Small intestine (tissue), 16 donors: Measurements from ENCODE around the gene MAGEB17. TPM values are rescaled to one million over a fixed set of nuclear protein-coding genes. Genes with fewer than 3 reads are reported as not detected.

Experiments
- DNase-seq, 2 donors: peaks; one replicate each; pipeline versions ENCODE4 v3.0.0 to v3.0.0-alpha.2; 2013
- FAIRE-seq: peaks from 2 replicates; lab custom pipeline; 2012; peaks lifted over from hg19 to GRCh38; lab: Jason Lieb, UNC
- H3K27ac ChIP-seq, 3 donors: one replicate each; pipeline ENCODE4 v1.5.1; 2013; ENCODE audit warnings: low read length in 2 of 3, mild to moderate bottlenecking in 2 of 3, control low read depth in 1 of 3, inconsistent platforms in 1 of 3, low read depth in 1 of 3, moderate library complexity in 1 of 3
- H3K27me3 ChIP-seq, 3 donors: one replicate each; pipeline ENCODE4 v1.6.1; 2013; ENCODE audit warnings: low read length in 3 of 3, inconsistent platforms in 1 of 3; ENCODE audit not compliant: control insufficient read depth in 3 of 3, insufficient read depth in 3 of 3
- H3K36me3 ChIP-seq, 3 donors: one replicate each; pipeline ENCODE4 v1.6.1; 2013; ENCODE audit warnings: low read length in 3 of 3, inconsistent platforms in 1 of 3, low read depth in 1 of 3, mild to moderate bottlenecking in 1 of 3, moderate library complexity in 1 of 3; ENCODE audit not compliant: control insufficient read depth in 3 of 3, insufficient read depth in 2 of 3
- H3K4me1 ChIP-seq, 3 donors: one replicate each; pipeline ENCODE4 v1.6.1; 2013; ENCODE audit warnings: low read length in 2 of 3, inconsistent platforms in 1 of 3, low read depth in 1 of 3, mild to moderate bottlenecking in 1 of 3, moderate library complexity in 1 of 3; ENCODE audit not compliant: control insufficient read depth in 3 of 3, insufficient read depth in 2 of 3
- H3K4me3 ChIP-seq, 3 donors: one replicate each; pipeline ENCODE4 v1.5.1; 2013; ENCODE audit warnings: low read length in 3 of 3, control low read depth in 1 of 3, inconsistent platforms in 1 of 3, low read depth in 1 of 3, mild to moderate bottlenecking in 1 of 3, moderate library complexity in 1 of 3
- H3K9me3 ChIP-seq, 2 donors: one replicate each; pipeline ENCODE4 v1.6.1; 2013; ENCODE audit warnings: low read depth in 1 of 2, low read length in 1 of 2; ENCODE audit not compliant: control insufficient read depth in 2 of 2, insufficient read depth in 1 of 2
- WGBS, 3 donors: extraction: QIAGEN DNeasy Blood & Tissue Kit; methylation state at CpG; one replicate each; pipeline ENCODE4 v1.1.7; 2013; 5-methylcytosine and 5-hydroxymethylcytosine counted together
- long read RNA-seq, 10 donors: transcript quantifications; one replicate each; lab custom pipeline, GENCODE V29; 2026
- polyA plus RNA-seq, 4 donors: library from polyadenylated mRNA; stranded (reverse) in 3 of 4; unstranded in 1 of 4; fragments of 200-250 nt in 3 of 4; fragments of 120-200 nt in 1 of 4; gene quantifications; one replicate each; pipeline versions ENCODE4 v1.2.1 to v1.2.3, GENCODE V29; 2013
- donor health status: healthy with polysubstance abuse.
- donor health status: control.
- donor health status: control.
- donor health status: Bipolar disorder and iron deficiency.
- donor health status: healthy.

The MAGEB17 gene
- polyA plus RNA-seq, result not detected
- long read RNA-seq, donor 1, result 0 reads
- long read RNA-seq, donor 2, result 0 reads
- long read RNA-seq, donor 3, result 0 reads
- long read RNA-seq, donor 4, result 0 reads
- long read RNA-seq, donor 5, result 0 reads
- long read RNA-seq, donor 6, result 0 reads
- long read RNA-seq, donor 7, result 0 reads
- long read RNA-seq, donor 8, result 0 reads
- long read RNA-seq, donor 9, result 0 reads
- long read RNA-seq, donor 10, result 0 reads

- no peak within 1 kb of the TSS for H3K4me3 ChIP-seq
- H3K9me3 ChIP-seq, result no peaks in the 10 kb centered on the region
Observed at GRCh38 chrX:16167181-16167580, at the start of gene MAGEB17. Gene MAGEB17 (plus strand): TSS chrX:16167481. CDS start chrX:16170383, 2,902 bp downstream.

GRCh38 chrX:16119353-16120220 is 47.7 kb upstream of the MAGEB17 start:
- no peak overlapping the region for H3K4me3 ChIP-seq
- no peaks in the 10 kb centered on the region for H3K9me3 ChIP-seq
- H3K36me3 ChIP-seq, result no peaks in the 10 kb centered on the region
- no peaks in the 10 kb centered on the region for H3K27me3 ChIP-seq
- H3K27ac ChIP-seq, result no peak overlapping the region
- FAIRE-seq (no peak), DNase-seq (no peak)
- no peaks in the 10 kb centered on the region for H3K4me1 ChIP-seq
- WGBS, 3 donors, result 54 to 78% (median 61%) methylated on average over 5 of the region's 5 CpGs

More at GRCh38 chrX:16167181-16167580, at the start of gene MAGEB17:
- no peaks in the 10 kb centered on the region for H3K36me3 ChIP-seq
- FAIRE-seq, result no peak
- DNase-seq, result no peak
- no peak within 1 kb of the TSS for H3K27ac ChIP-seq
- H3K4me1 ChIP-seq, result no peaks in the 10 kb centered on the region
- 58 to 84% (median 65%) methylated on average over 5 of the region's 5 CpGs for WGBS, 3 donors
- no peaks in the 10 kb centered on the region for H3K27me3 ChIP-seq

GRCh38 chrX:16120431-16120830 is 46.9 kb upstream of the MAGEB17 start:
- no peak for FAIRE-seq
- WGBS, 3 donors, result 92 to 100% (median 96%) methylated on average over 3 of the region's 3 CpGs
- H3K9me3 ChIP-seq, result no peaks in the 10 kb centered on the region
- H3K4me1 ChIP-seq, result no peaks in the 10 kb centered on the region
- no peak for DNase-seq
- no peak overlapping the region for H3K27ac ChIP-seq
- H3K27me3 ChIP-seq, result no peaks in the 10 kb centered on the region
- H3K36me3 ChIP-seq, result no peaks in the 10 kb centered on the region
- no peak overlapping the region for H3K4me3 ChIP-seq

GRCh38 chrX:16123222-16123786 is 44.0 kb upstream of the MAGEB17 start, which contains the start of gene GRPR:
Gene GRPR (plus strand): TSS chrX:16123565. CDS start chrX:16123954, 389 bp downstream.
- Histone ChIP-seq H3K4me3 (no peak within 1 kb of the TSS), H3K36me3 (no peaks in the 10 kb centered on the region), H3K27me3 (no peaks in the 10 kb centered on the region), H3K4me1 (no peaks in the 10 kb centered on the region), H3K9me3 (no peaks in the 10 kb centered on the region), H3K27ac (no peak within 1 kb of the TSS)
- DNase-seq (peak; percentile 75 to 78), FAIRE-seq (no peak)
- WGBS, 3 donors, result 1 to 2% (median 1%) methylated on average over 6 of the region's 6 CpGs

- no peak for FAIRE-seq
- no peak overlapping the region for H3K27ac ChIP-seq
- H3K4me1 ChIP-seq, result no peaks in the 10 kb centered on the region
- no peak overlapping the region for H3K4me3 ChIP-seq
- H3K27me3 ChIP-seq, result no peaks in the 10 kb centered on the region
- 42 to 83% (median 66%) methylated on average over 7 of the region's 7 CpGs for WGBS, 3 donors
- no peak for DNase-seq
- no peaks in the 10 kb centered on the region for H3K9me3 ChIP-seq
- no peaks in the 10 kb centered on the region for H3K36me3 ChIP-seq
Observed at GRCh38 chrX:16124201-16124600, 43.1 kb upstream of the MAGEB17 start.

- Histone ChIP-seq H3K27ac (no peak overlapping the region), H3K9me3 (no peaks in the 10 kb centered on the region), H3K27me3 (no peaks in the 10 kb centered on the region), H3K36me3 (no peaks in the 10 kb centered on the region), H3K4me1 (no peaks in the 10 kb centered on the region), H3K4me3 (no peak overlapping the region)
- WGBS, 3 donors, result 15 to 38% (median 31%) methylated on average over 5 of the region's 5 CpGs
- peak; percentile 22 to 41 for DNase-seq
- no peak for FAIRE-seq
Observed at GRCh38 chrX:16125520-16126149, 41.6 kb upstream of the MAGEB17 start.

- H3K36me3 ChIP-seq, result no peaks in the 10 kb centered on the region
- H3K27ac ChIP-seq, result no peak overlapping the region
- H3K9me3 ChIP-seq, result no peaks in the 10 kb centered on the region
- no peak for FAIRE-seq
- H3K4me3 ChIP-seq, result no peak overlapping the region
- no peaks in the 10 kb centered on the region for H3K4me1 ChIP-seq
- no peaks in the 10 kb centered on the region for H3K27me3 ChIP-seq
- no peak for DNase-seq
- WGBS, 3 donors, result 36 to 48% (median 40%) methylated on average over 2 of the region's 2 CpGs
Observed at GRCh38 chrX:16130707-16131106, 36.6 kb upstream of the MAGEB17 start.

GRCh38 chrX:16134936-16135335 is 32.3 kb upstream of the MAGEB17 start:
- H3K4me1 ChIP-seq, result no peaks in the 10 kb centered on the region
- DNase-seq (no peak), FAIRE-seq (no peak)
- no peaks in the 10 kb centered on the region for H3K27me3 ChIP-seq
- 71 to 81% (median 71%) methylated on average over 1 of the region's 1 CpG for WGBS, 3 donors
- no peak overlapping the region for H3K27ac ChIP-seq
- H3K4me3 ChIP-seq, result no peak overlapping the region
- H3K9me3 ChIP-seq, result no peaks in the 10 kb centered on the region
- no peaks in the 10 kb centered on the region for H3K36me3 ChIP-seq
